ENCODE data around the gene RARB. TPM values are rescaled to one million over a fixed set of nuclear protein-coding genes. Genes with fewer than 3 reads are reported as not detected.

Gene RARB
- total RNA-seq, 1 donor from 2014 or later = 5.6 TPM

DNA sequence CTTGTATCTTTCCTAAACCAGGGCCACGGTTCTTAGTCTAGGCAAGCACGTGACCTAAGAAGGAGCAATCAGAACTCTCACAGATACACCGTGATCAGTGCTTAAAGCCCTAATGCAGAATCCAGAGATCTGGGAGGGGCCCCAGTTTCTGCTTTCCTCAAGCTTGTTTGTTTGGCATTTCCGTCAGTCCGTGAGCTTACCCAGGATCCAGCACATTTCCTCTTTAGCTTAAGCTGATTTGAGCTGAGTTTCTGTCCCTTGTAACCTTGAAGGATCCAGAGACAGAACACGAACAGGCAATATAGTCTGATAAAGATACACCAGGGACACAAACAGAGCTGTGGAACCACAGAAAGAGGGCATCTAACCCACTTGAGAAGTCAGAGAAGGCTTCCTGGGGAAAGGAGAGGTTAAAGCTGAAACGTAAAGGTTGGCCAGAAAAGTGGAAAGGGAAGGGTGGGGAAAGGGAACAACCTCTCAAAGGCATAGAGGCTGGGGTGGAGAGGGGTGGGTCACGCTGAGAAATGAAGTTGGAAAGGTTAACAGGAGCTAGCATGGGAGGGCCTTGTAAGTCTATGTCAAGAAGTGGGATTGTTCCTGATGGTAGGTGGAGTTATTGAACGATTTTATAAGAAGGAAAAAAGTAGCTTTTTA lies 42.1 kb upstream of the RARB start:
- Histone ChIP-seq H3K27ac (no peak overlapping the region), H3K27me3 (ENCODE audit: low read depth) (no peaks in the 10 kb centered on the region), H3K4me1 (no peaks in the 10 kb centered on the region), H3K36me3 (no peaks in the 10 kb centered on the region), H3K9me3 (no peaks in the 10 kb centered on the region), H3K4me3 (no peak overlapping the region)
- DNase-seq (no peak), ATAC-seq (no peak)
- intact Hi-C loops (cut with DNase I) = no loop called here
- TF ChIP-seq, protein P1, sequence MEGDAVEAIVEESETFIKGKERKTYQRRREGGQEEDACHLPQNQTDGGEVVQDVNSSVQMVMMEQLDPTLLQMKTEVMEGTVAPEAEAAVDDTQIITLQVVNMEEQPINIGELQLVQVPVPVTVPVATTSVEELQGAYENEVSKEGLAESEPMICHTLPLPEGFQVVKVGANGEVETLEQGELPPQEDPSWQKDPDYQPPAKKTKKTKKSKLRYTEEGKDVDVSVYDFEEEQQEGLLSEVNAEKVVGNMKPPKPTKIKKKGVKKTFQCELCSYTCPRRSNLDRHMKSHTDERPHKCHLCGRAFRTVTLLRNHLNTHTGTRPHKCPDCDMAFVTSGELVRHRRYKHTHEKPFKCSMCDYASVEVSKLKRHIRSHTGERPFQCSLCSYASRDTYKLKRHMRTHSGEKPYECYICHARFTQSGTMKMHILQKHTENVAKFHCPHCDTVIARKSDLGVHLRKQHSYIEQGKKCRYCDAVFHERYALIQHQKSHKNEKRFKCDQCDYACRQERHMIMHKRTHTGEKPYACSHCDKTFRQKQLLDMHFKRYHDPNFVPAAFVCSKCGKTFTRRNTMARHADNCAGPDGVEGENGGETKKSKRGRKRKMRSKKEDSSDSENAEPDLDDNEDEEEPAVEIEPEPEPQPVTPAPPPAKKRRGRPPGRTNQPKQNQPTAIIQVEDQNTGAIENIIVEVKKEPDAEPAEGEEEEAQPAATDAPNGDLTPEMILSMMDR (IDR thresholded peaks at IDR 0.05) = no peak

DNA sequence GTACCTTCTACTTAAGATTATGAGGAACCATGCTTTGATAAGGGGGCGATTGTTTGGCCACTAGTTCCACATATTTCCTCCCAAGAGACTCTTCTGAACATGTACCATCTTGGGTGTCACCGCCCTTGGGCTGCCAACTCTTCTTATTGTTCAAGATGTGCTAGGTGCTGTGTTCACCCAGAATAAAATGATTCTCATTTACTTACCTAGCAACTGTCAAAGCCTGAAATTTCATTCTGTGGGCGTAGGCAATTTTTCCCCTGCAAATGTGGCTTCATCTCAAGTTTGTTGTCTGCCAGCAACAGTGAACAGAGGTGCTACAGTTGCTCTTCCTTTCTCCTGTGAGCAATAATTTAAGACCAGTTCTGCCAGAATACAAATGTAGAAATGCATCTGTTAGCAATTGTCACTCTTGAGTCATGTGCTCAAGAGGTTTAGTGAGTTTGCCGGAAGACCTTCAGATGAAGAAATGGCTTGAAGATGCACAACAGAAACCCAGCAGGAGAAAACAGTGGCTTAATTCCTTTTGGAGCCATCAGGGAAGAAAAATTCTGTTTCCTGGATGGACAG lies 41.3 kb upstream of the RARB start:
- intact Hi-C loops (cut with DNase I) = no loop called here
- H3K27me3 ChIP-seq (ENCODE audit: low read depth) = no peaks in the 10 kb centered on the region
- TF ChIP-seq, protein P1 (IDR thresholded peaks at IDR 0.05) = no peak
- no peaks in the 10 kb centered on the region for H3K36me3 ChIP-seq
- no peak overlapping the region for H3K4me3 ChIP-seq
- H3K4me1 ChIP-seq = no peaks in the 10 kb centered on the region
- ATAC-seq (no peak), DNase-seq (no peak)
- no peak overlapping the region for H3K27ac ChIP-seq
- no peaks in the 10 kb centered on the region for H3K9me3 ChIP-seq

DNA sequence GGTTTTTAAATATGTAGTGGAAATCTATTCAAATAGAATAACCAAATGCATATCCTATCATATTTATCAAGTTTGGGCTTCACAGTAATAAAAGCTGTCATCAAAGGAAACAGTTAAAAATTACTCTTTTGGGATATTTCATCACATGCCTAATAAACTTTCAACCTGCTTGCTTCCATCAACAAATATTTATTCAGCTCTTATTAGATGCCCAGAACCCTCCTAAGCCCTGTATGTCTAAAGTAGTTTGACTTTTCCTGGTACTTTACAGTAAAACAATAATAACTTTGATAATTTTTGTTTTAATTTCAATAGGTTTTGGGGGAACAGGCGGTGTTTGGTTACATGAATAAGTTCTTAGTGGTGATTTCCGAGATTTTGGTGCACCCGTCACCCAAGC lies 37.5 kb upstream of the RARB start:
- no peak for ATAC-seq
- Histone ChIP-seq H3K4me1 (no peaks in the 10 kb centered on the region), H3K27me3 (ENCODE audit: low read depth) (no peaks in the 10 kb centered on the region), H3K27ac (no peak overlapping the region), H3K4me3 (no peak overlapping the region), H3K9me3 (no peaks in the 10 kb centered on the region), H3K36me3 (no peaks in the 10 kb centered on the region)
- TF ChIP-seq, protein P1 (IDR thresholded peaks at IDR 0.05) = no peak
- intact Hi-C loops (cut with DNase I) = no loop called here
- DNase-seq = no peak

DNA sequence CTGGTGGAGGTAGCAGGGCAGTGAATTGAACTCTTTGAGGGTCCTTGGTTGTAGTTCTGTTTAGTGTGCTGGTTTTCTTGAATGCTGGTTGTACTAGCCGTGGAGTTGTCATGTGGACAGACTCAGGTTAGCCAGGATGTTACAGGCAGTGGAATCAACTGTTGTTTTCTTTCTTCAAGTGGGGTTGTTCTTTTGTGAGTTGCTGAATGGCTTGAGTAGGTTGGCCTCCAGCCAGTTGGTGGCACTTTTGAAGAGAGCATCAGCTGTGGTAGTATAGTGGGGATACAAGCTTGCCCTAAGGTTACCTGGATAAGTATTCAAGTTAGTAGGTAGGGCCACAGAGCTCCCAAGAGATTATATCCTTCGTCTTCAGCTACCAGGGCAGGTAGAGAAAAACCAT lies 31.8 kb upstream of the RARB start:
- TF ChIP-seq, protein P1 (IDR thresholded peaks at IDR 0.05) = no peak
- Histone ChIP-seq H3K4me3 (no peak overlapping the region), H3K4me1 (no peaks in the 10 kb centered on the region), H3K36me3 (no peaks in the 10 kb centered on the region), H3K27me3 (ENCODE audit: low read depth) (no peaks in the 10 kb centered on the region), H3K27ac (no peak overlapping the region), H3K9me3 (no peaks in the 10 kb centered on the region)
- ATAC-seq (no peak), DNase-seq (no peak)
- intact Hi-C loops (cut with DNase I) = no loop called here

DNA sequence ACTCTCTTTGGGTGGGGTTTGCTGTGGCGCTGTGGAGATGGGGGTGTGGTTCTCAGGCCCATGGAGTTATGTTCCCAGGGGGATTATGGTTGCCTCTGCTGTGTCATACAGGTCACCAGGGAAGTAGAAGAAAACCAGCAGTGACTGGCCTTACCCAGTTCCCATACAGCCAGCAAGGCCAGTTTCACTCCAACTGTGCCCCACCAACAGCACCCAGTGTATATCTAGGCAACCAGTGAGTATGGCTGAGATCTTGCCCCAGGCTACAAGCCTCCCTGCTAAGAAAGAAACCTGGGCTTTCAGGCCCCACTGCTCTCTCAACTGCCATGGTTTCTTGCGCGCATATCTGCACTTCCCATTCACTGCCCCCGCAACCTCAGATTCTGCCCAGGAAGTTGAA lies 31.4 kb upstream of the RARB start:
- intact Hi-C loops (cut with DNase I) = no loop called here
- ATAC-seq = no peak

More for the DNA sequence above, 31.4 kb upstream of the RARB start:
- Histone ChIP-seq H3K4me1 (no peaks in the 10 kb centered on the region), H3K9me3 (no peaks in the 10 kb centered on the region), H3K36me3 (no peaks in the 10 kb centered on the region), H3K27me3 (ENCODE audit: low read depth) (no peaks in the 10 kb centered on the region), H3K27ac (no peak overlapping the region), H3K4me3 (no peak overlapping the region)
- DNase-seq = no peak
- TF ChIP-seq, protein P1 (IDR thresholded peaks at IDR 0.05) = no peak
